Spinal cord (tissue), 10 donors: ENCODE measurements around the gene TRDMT1. TPM values are rescaled to one million over a fixed set of nuclear protein-coding genes. Genes with fewer than 3 reads are reported as not detected.

ENCODE experiments used
- DNase-seq, 6 donors: peaks; one replicate each; pipeline versions ENCODE4 v3.0.0 to v3.0.0-alpha.2; 2013 to 2015; ENCODE audit warnings: low spot score in 6 of 6, low read depth in 4 of 6
- H3K27ac ChIP-seq: one replicate; pipeline ENCODE4 v1.5.1; 2013; ENCODE audit warnings: low read depth, low read length, control low read depth
- H3K27me3 ChIP-seq: one replicate; pipeline ENCODE4 v1.6.1; 2013; ENCODE audit warnings: low read length; ENCODE audit not compliant: control insufficient read depth, insufficient read depth
- H3K36me3 ChIP-seq: one replicate; pipeline ENCODE4 v1.6.1; 2013; ENCODE audit warnings: low read length; ENCODE audit not compliant: control insufficient read depth, insufficient read depth
- H3K4me1 ChIP-seq: one replicate; pipeline ENCODE4 v1.6.1; 2013; ENCODE audit warnings: low read length; ENCODE audit not compliant: control insufficient read depth, insufficient read depth
- H3K4me3 ChIP-seq: one replicate; pipeline ENCODE4 v1.5.1; 2013; ENCODE audit warnings: low read depth, low read length, control low read depth
- H3K9me3 ChIP-seq: one replicate; pipeline ENCODE4 v1.6.1; 2013; ENCODE audit warnings: low read length; ENCODE audit not compliant: control insufficient read depth, insufficient read depth
- WGBS: methylation state at CpG from one replicate; pipeline ENCODE4 v1.1.5; 2013; ENCODE audit warnings: missing lambda C conversion rate; ENCODE audit not compliant: insufficient coverage; 5-methylcytosine and 5-hydroxymethylcytosine counted together
- polyA plus RNA-seq, 2 donors: library from polyadenylated mRNA; unstranded; fragments of 120-200 nt; gene quantifications; one replicate each; pipeline ENCODE4 v1.2.1, GENCODE V29; 2013; ENCODE audit not compliant: insufficient read length in 2 of 2
- total RNA-seq, 2 donors: library from RNA; depleted of rRNA in 1 of 2; stranded (reverse); fragments of 120-200 nt in 1 of 2; fragments of >200 nt in 1 of 2; gene quantifications; one replicate each; pipeline versions ENCODE4 v1.2.3 to v1.2.4, GENCODE V29; 2013 to 2014
- donor health status: healthy.

TRDMT1 gene
- total and polyA plus RNA-seq, 4 donors: 10.4 to 34.1 (median 14.4) TPM

DNA sequence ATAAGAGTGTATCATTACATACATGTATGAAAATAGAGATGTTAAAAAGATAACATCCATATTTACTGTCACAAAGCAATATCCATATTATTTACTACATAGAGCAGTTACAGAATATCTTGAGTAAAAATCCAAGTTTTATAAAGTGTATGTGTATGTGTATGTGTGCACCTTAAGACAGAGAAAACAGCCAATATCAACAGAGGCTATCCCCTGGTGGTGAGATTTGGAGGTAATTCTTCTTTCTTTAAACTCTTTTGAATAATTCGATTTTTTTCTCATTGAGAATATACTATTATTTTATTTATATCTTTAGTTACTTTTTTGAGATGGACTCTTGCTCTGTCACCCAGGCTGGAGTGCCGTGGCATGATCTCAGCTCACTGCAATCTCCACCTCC, 18.4 kb downstream of the TRDMT1 start:
- H3K9me3 ChIP-seq: no peaks in the 10 kb centered on the region
- H3K27me3 ChIP-seq: no peaks in the 10 kb centered on the region
- no peaks in the 10 kb centered on the region for H3K36me3 ChIP-seq
- H3K4me1 ChIP-seq: no peaks in the 10 kb centered on the region
- 100% methylated on average over 1 of the region's 2 CpGs for WGBS
- H3K27ac ChIP-seq: no peak overlapping the region
- no peak overlapping the region for H3K4me3 ChIP-seq
- DNase-seq: no peak

GRCh38 chr10:17181751-17182150, 19.7 kb downstream of the TRDMT1 start:
- Histone ChIP-seq H3K9me3 (no peaks in the 10 kb centered on the region), H3K27me3 (no peaks in the 10 kb centered on the region), H3K36me3 (no peaks in the 10 kb centered on the region), H3K4me3 (no peak overlapping the region), H3K27ac (no peak overlapping the region), H3K4me1 (no peaks in the 10 kb centered on the region)
- no CpG with 5 or more reads among the region's 3 CpGs for WGBS
- DNase-seq: no peak

DNA sequence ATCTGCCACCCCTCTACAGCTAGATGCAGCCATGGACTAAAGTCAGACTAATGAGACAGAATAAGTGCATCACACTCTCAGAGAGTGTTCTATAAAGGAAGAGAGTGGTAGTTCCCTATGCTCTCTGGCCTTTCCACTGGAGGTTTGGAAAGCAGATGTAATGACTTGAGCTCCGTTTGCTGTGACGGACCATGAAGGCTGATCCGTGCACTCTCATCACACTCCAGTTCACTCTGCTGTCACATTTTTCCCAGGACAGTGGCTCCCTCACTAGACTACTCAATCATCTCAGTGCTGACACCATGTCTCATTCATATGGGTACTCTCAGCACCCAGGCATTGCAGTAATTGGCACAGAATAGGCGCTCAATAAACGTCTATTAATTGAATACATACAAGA, 20.4 kb downstream of the TRDMT1 start:
- no peaks in the 10 kb centered on the region for H3K36me3 ChIP-seq
- H3K9me3 ChIP-seq: no peaks in the 10 kb centered on the region
- no peak overlapping the region for H3K27ac ChIP-seq
- no peak for DNase-seq
- WGBS: 68% methylated on average over 3 of the region's 5 CpGs
- H3K27me3 ChIP-seq: no peaks in the 10 kb centered on the region
- H3K4me1 ChIP-seq: no peaks in the 10 kb centered on the region
- H3K4me3 ChIP-seq: no peak overlapping the region

DNA sequence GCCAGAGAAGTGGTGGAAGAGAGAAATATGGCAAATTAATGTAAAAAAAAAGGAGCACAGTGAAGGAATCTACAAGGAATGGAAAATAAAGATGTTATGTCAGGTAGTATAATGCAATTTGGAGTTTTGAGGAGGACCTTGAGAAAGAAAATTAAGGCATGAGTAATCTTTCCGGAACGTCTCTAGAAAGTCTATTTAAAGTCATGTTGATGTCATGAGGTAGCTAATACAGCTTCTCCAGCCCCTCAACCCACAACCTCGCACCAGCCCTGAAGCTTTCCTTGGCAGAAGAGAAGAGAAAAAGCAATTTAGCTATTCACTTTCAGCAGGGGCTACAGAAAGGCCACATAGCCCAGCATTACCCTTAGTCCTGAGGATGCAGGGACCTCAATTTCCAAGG, 22.5 kb downstream of the TRDMT1 start:
- H3K27ac ChIP-seq: no peak overlapping the region
- H3K36me3 ChIP-seq: no peaks in the 10 kb centered on the region
- H3K4me3 ChIP-seq: no peak overlapping the region
- WGBS: 80% methylated on average over 1 of the region's 3 CpGs
- no peaks in the 10 kb centered on the region for H3K9me3 ChIP-seq
- H3K4me1 ChIP-seq: no peaks in the 10 kb centered on the region
- H3K27me3 ChIP-seq: no peaks in the 10 kb centered on the region
- no peak for DNase-seq

DNA sequence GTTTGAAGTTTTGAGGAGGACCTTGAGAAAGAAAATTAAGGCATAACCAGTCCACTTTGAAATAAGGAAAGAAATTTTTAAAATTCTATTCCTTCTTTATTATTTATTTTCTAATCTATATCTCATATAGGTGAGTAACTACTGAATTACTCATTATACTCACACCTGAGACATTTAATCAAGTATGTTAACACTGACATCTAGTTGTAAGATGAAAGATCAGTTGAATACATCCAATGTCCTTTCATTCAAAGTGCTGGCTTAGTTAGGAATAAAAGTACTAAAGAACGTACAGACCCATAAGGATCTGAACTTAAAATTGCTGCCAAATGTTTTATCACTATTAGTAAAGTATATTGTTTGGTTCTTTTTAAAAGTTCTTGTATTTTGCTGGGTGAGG, 23.5 kb downstream of the TRDMT1 start:
- Histone ChIP-seq H3K9me3 (no peaks in the 10 kb centered on the region), H3K4me1 (no peaks in the 10 kb centered on the region), H3K27me3 (no peaks in the 10 kb centered on the region), H3K4me3 (no peak overlapping the region), H3K27ac (no peak overlapping the region), H3K36me3 (no peaks in the 10 kb centered on the region)
- no peak for DNase-seq
- WGBS: no CpG with 5 or more reads among the region's 1 CpG

GRCh38 chr10:17177014-17177413, 24.5 kb downstream of the TRDMT1 start:
- DNase-seq: no peak
- no CpG with 5 or more reads among the region's 1 CpG for WGBS
- Histone ChIP-seq H3K4me3 (no peak overlapping the region), H3K36me3 (no peaks in the 10 kb centered on the region), H3K27me3 (no peaks in the 10 kb centered on the region), H3K27ac (no peak overlapping the region), H3K4me1 (no peaks in the 10 kb centered on the region), H3K9me3 (no peaks in the 10 kb centered on the region)

GRCh38 chr10:17176091-17176490, 25.4 kb downstream of the TRDMT1 start:
- no peaks in the 10 kb centered on the region for H3K36me3 ChIP-seq
- no peaks in the 10 kb centered on the region for H3K27me3 ChIP-seq
- no peak overlapping the region for H3K4me3 ChIP-seq
- no peak overlapping the region for H3K27ac ChIP-seq
- H3K4me1 ChIP-seq: no peaks in the 10 kb centered on the region
- no peak for DNase-seq
- no peaks in the 10 kb centered on the region for H3K9me3 ChIP-seq

DNA sequence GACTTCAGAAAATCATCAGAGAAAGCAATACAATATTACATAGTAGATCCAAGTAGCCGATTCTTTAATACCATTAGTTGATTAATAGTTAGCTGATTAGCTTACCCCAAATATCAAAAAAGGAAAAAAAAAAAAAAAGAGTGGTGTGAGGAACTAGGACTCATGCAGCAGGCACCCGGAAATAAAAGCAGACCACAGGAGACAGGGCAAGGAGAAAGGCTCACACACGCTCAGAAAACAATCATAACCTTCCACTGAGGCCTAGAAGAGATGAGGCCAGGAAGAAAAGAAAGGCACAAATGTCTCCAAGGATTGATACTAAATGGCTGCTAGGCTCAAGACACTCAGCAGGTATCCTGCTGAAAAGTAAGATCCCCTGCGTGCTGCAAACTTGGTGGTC, 25.9 kb downstream of the TRDMT1 start:
- H3K36me3 ChIP-seq: no peaks in the 10 kb centered on the region
- no peak overlapping the region for H3K27ac ChIP-seq
- no peak for DNase-seq
- H3K4me3 ChIP-seq: no peak overlapping the region
- 47% methylated on average over 2 of the region's 4 CpGs for WGBS
- no peaks in the 10 kb centered on the region for H3K4me1 ChIP-seq
- H3K9me3 ChIP-seq: no peaks in the 10 kb centered on the region
- H3K27me3 ChIP-seq: no peaks in the 10 kb centered on the region

DNA sequence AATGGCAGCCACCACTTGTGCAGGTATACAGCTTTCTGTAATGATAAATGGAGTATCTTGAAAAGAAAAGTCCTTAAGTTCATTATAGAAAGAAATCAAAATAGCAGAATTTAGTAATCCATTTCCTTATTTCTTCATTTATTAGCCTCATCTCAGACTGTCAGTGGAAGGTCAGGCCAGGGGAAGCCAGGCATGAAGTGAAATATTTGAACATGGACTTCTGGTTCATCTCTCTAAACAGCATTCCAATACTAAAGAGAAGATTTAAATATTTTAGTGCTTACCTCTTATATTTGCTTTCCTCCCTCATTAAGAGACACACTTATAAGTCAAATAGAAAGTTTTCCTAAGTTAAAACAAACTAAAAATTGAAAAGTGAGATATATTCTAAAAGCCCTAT, 26.8 kb downstream of the TRDMT1 start:
- H3K27me3 ChIP-seq: no peaks in the 10 kb centered on the region
- no peaks in the 10 kb centered on the region for H3K9me3 ChIP-seq
- no peaks in the 10 kb centered on the region for H3K36me3 ChIP-seq
- H3K4me3 ChIP-seq: no peak overlapping the region
- H3K4me1 ChIP-seq: no peaks in the 10 kb centered on the region
- no peak for DNase-seq
- no peak overlapping the region for H3K27ac ChIP-seq

- no peaks in the 10 kb centered on the region for H3K27me3 ChIP-seq
- H3K4me1 ChIP-seq: no peaks in the 10 kb centered on the region
- WGBS: no CpG with 5 or more reads among the region's 4 CpGs
- no peaks in the 10 kb centered on the region for H3K9me3 ChIP-seq
- DNase-seq: peak in 1 of 6 donors; percentile 14
- no peaks in the 10 kb centered on the region for H3K36me3 ChIP-seq
- no peak overlapping the region for H3K4me3 ChIP-seq
- H3K27ac ChIP-seq: peak overlapping the region; percentile 52
Observed at GRCh38 chr10:17171141-17171641, 30.3 kb downstream of the TRDMT1 start.
